Activated naive CD4-positive, alpha-beta T cell treated with anti-CD3 and anti-CD28 coated beads, Interleukin-2, amount 50 U/mL, for 24 hours (primary cell): ENCODE data around the gene C5orf63.
A peak's percentile ranks its signal among the peaks of the same experiment; 100 is the strongest.
"Not testable (repeated sequence)": the region's sequence is repeated elsewhere in the genome, so short reads cannot be mapped to it uniquely, and the experiment has no call there.

Experiments used
- H3K27ac Mint-ChIP-seq: one replicate; pipeline ENCODE4 v1.8.0; 2021; ENCODE audit warnings: mild to moderate bottlenecking, mixed read lengths
- H3K27me3 Mint-ChIP-seq: one replicate; pipeline ENCODE4 v1.8.0; 2021; ENCODE audit warnings: mixed read lengths
- H3K36me3 Mint-ChIP-seq: one replicate; pipeline ENCODE4 v1.8.0; 2021; ENCODE audit warnings: mixed read lengths
- H3K4me1 Mint-ChIP-seq: one replicate; pipeline ENCODE4 v1.8.0; 2021; ENCODE audit warnings: mixed read lengths
- H3K4me3 Mint-ChIP-seq: one replicate; pipeline ENCODE4 v1.8.0; 2021; ENCODE audit warnings: mild to moderate bottlenecking, mixed read lengths
- H3K9me3 Mint-ChIP-seq: one replicate; pipeline ENCODE4 v1.8.0; 2021; ENCODE audit warnings: mixed read lengths

Gene C5orf63

DNA sequence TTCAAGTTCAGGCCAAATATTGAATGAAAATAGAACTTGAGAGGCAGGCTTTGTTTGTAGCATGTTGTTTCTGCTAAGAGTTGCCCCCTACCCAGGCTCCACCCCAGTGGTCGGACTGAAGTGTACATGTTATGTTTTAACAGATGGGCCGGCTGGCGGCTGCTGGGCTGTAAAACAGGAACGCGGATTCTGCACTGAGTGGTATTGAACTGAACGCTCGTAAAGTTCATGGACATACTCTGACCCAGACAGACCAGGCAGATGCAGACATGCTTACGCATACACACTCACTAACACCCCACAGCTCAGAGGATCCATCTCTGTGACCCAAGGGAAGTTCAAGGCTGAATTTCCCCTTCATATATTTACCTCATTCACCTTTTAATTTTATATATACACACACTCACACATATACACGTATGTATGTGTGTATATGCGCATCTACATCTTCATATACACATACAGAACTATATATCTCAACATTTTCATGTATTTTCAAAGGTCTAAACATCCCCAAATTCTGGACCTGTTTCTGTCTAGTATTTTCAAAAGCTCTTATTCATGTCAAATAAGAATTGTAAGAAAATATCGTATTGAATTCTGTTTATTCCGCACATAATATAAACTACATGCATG lies 44.4 kb downstream of the C5orf63 start:
- H3K27ac Mint-ChIP-seq = no peak overlapping the region

DNA sequence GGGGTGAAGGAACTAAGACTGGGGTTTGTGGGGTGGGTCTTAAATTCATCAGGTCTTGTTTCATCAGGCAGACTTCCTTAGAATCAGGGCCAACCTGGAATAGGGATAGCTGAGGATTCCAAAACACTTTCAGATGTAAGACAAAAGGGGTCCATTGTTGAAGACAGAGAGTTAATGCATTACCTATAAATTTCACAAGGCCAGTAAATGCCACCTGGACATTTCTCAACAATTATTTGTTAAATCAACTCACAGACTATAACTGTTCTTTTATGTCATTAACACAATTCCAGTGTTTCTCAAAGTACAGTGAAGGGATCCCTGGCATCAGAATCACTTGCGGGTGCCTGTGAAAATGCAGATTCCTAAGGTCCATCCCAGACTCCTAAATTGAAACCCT lies 45.8 kb downstream of the C5orf63 start:
- no peak overlapping the region for H3K4me3 Mint-ChIP-seq
- H3K4me1 Mint-ChIP-seq = peaks cover 40% of the 10 kb centered on the region
- no peaks in the 10 kb centered on the region for H3K36me3 Mint-ChIP-seq
- H3K9me3 Mint-ChIP-seq = no peaks in the 10 kb centered on the region
- H3K27me3 Mint-ChIP-seq = no peaks in the 10 kb centered on the region
- H3K27ac Mint-ChIP-seq = no peak overlapping the region

More for the DNA sequence above, 44.4 kb downstream of the C5orf63 start:
- Mint-ChIP-seq H3K36me3 (no peaks in the 10 kb centered on the region), H3K9me3 (no peaks in the 10 kb centered on the region), H3K4me1 (peaks cover 37% of the 10 kb centered on the region), H3K4me3 (peak overlapping the region; percentile 93), H3K27me3 (no peaks in the 10 kb centered on the region)

DNA sequence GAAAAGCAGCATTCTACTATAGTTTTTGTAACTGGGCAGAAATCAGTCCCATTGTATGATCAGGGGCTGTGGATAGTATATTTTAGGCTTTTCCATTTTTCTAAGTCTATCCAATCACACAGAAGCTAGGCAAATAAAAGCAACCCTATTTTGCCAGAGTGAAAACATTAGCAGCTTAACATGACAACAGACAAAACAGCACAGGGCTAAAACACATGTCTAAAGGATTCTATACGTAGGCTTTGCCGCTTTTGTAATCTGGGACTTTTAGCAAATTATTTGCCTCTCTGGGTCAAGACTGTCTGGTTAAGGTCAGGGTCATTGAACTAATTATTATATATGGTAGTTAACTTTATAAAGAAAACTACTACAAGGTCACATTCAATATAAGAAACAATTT lies 47.1 kb downstream of the C5orf63 start:
- Mint-ChIP-seq H3K9me3 (no peaks in the 10 kb centered on the region), H3K4me1 (peaks cover 43% of the 10 kb centered on the region), H3K36me3 (peaks cover 2% of the 10 kb centered on the region), H3K27ac (no peak overlapping the region), H3K27me3 (no peaks in the 10 kb centered on the region), H3K4me3 (no peak overlapping the region)

DNA sequence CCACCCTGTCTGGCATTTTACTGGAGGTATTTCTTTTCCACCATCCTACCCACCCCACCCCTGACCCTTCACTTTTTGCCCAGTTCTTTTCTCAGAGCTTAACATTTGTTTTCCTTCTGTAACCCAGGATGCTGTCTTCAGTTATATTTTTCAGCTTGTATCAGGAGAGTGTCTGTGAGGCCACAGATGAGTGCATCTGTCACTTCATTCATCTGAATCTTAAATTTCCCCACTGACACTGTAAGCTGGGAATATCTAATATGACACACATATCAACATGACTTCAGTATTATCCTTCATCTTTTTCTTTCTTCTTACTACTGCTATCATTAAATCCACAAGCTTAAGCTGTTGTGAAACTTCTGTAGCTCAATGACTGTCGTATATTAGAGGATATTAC lies 47.8 kb downstream of the C5orf63 start:
- H3K9me3 Mint-ChIP-seq = no peaks in the 10 kb centered on the region
- peak overlapping the region; percentile 3 for H3K27ac Mint-ChIP-seq
- H3K27me3 Mint-ChIP-seq = no peaks in the 10 kb centered on the region
- H3K36me3 Mint-ChIP-seq = peaks cover 2% of the 10 kb centered on the region
- peaks cover 43% of the 10 kb centered on the region for H3K4me1 Mint-ChIP-seq
- no peak overlapping the region for H3K4me3 Mint-ChIP-seq

DNA sequence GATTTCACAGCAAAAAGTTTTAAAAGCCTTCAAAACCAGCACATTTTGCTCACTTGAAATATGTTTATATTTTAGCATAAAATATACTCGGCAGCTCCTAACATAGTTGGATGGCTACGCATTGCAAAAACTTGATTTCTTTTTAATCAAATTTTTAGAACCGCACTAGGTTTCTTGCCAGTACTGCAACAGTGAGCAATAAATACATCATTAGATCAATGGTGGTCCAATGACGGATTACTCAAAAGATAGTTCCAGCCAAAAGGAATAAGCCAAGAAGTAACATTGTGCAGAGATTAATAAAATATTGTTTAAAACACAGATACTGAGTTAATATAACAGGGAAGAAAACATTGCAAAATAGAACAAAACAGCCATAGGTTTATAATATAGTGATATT lies 48.5 kb downstream of the C5orf63 start:
- Mint-ChIP-seq H3K9me3 (no peaks in the 10 kb centered on the region), H3K4me1 (peaks cover 47% of the 10 kb centered on the region), H3K27me3 (no peaks in the 10 kb centered on the region), H3K36me3 (peaks cover 2% of the 10 kb centered on the region), H3K27ac (no peak overlapping the region), H3K4me3 (no peak overlapping the region)

DNA sequence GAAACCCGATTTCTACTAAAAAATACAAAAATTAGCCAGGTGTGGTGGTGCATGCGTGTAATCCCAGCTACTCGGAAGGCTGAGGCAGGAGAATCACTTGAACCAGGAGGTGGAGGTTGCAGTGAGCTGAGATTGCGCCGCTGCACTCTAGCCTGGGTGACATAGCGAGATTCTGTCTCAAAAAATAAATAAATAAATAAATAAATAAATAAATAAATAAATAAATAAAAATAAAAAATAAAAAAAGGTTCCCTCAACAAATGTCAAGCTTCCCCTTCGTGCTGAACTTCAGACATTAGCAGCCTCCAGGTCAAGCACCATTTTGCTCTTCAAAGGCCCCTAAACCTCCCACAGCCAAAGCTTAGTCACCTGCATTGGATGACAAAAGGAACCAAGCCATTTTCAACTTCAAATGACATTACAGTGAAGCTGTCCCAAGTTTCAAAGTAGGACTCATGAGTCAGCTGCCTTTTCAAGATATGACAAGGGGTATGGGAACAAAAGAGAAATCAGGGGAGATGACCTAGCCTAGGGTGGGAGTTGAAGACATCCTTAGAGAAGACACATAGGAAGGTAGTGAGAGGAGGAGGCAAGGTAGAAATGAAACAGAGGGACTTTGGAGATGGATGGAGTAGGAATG lies 49.6 kb downstream of the C5orf63 start:
- H3K27me3 Mint-ChIP-seq, H3K27ac Mint-ChIP-seq, H3K9me3 Mint-ChIP-seq, H3K4me3 Mint-ChIP-seq, H3K36me3 Mint-ChIP-seq: not testable (repeated sequence)
- peaks cover 42% of the 10 kb centered on the region for H3K4me1 Mint-ChIP-seq

DNA sequence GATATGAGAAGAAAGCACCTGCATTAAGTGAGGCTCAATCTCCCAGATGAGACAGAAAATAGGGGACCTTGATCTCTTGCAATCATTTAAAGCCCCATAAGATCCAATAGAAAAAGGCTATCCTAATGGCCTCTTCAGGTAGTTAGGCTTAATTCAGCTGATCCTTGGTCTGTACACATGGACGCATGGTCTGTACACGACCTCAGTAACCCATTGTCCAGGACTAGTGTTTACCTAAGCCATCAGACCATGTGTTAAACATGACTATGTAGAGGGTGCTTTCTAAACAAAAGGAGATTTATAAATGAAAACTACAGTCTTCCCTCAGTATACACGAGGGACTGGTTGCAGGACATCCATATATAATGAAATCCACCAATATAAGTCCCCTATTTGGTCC lies 50.5 kb downstream of the C5orf63 start:
- H3K4me3 Mint-ChIP-seq = no peak overlapping the region
- no peaks in the 10 kb centered on the region for H3K9me3 Mint-ChIP-seq
- no peak overlapping the region for H3K27ac Mint-ChIP-seq
- H3K27me3 Mint-ChIP-seq = no peaks in the 10 kb centered on the region
- H3K36me3 Mint-ChIP-seq = peaks cover 4% of the 10 kb centered on the region
- H3K4me1 Mint-ChIP-seq = peaks cover 40% of the 10 kb centered on the region

DNA sequence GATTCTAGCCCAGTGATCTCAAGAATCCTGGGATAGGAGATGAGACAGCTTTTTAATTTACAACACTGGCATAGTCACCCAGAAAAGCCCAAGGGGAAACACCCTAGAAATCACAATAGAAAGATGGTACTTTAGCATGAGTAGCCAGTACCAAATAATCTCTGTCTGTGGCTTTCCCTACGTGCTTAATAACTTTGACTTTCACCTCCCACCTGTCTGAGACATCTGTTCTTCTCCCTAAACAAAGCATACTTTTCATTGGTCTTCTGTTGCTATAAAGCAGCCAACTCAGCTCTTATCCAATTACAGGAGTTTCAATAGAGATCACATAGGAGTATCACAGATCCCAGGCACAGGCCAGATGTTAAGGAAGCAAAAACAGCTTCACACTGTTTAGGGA lies 53.4 kb downstream of the C5orf63 start:
- H3K36me3 Mint-ChIP-seq = peaks cover 5% of the 10 kb centered on the region
- H3K27me3 Mint-ChIP-seq = no peaks in the 10 kb centered on the region
- H3K4me3 Mint-ChIP-seq = no peak overlapping the region
- H3K27ac Mint-ChIP-seq = no peak overlapping the region
- H3K9me3 Mint-ChIP-seq = no peaks in the 10 kb centered on the region
- peaks cover 28% of the 10 kb centered on the region for H3K4me1 Mint-ChIP-seq

DNA sequence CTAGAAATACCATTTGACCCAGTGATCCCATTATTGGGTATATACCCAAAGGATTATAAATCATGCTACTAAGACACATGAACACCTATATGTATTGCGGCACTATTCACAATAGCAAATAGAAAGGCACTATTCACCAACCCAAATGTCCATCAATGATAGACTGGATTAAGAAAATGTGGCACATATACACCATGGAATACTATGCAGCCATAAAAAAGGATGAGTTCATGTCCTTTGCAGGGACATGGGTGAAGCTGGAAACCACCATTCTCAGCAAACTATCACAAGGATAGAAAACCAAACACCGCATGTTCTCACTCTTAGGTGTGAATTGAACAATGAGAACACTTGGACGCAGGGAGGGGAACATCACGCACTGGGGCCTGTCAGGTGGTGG lies 56.6 kb downstream of the C5orf63 start:
- H3K27ac Mint-ChIP-seq, H3K9me3 Mint-ChIP-seq: not testable (repeated sequence)

DNA sequence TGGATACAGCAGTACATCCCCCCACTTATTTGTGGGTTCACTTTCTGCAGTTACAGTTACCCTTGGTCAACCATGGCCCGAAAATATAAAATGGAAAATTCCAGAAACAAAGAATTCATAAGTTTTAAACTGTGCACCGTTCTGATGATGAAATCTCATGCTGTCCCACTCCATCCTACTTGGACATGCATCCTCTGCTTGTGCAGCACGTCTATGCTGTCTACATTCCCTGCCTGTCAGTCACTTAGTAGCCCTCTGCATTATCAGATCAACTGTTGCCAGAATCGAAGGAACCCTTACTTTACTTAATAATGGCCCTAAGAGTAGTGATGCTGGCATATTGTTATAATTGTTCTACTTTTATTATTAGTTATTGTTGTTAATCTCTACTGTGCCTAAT lies 57.6 kb downstream of the C5orf63 start:
- H3K9me3 Mint-ChIP-seq = no peaks in the 10 kb centered on the region
- no peak overlapping the region for H3K4me3 Mint-ChIP-seq
- H3K4me1 Mint-ChIP-seq = peaks cover 48% of the 10 kb centered on the region
- peaks cover 3% of the 10 kb centered on the region for H3K36me3 Mint-ChIP-seq
- no peaks in the 10 kb centered on the region for H3K27me3 Mint-ChIP-seq
- no peak overlapping the region for H3K27ac Mint-ChIP-seq

More for the DNA sequence above, 56.6 kb downstream of the C5orf63 start:
- H3K4me3 Mint-ChIP-seq, H3K36me3 Mint-ChIP-seq, H3K27me3 Mint-ChIP-seq: not testable (repeated sequence)
- peaks cover 42% of the 10 kb centered on the region for H3K4me1 Mint-ChIP-seq

DNA sequence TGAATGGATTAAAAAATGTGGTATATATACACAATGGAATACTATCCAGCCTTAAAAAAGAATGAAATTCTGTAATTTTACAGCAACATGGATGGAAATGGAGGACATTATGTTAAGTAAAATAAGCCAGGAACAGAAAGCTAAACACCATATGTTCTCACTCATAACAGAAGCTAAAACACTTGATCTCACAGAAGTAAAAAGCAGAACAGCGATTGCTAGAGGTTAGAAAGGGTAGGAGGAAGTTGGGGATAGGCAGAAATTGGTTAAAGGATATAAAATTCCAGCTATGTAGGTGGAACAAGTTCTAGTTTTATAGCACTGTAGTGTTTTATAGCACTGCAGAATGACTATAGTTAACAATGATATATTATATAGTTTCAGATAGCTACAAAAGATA lies 58.7 kb downstream of the C5orf63 start:
- Mint-ChIP-seq H3K4me1 (peaks cover 45% of the 10 kb centered on the region), H3K4me3 (no peak overlapping the region), H3K9me3 (no peaks in the 10 kb centered on the region), H3K27me3 (no peaks in the 10 kb centered on the region), H3K27ac (no peak overlapping the region), H3K36me3 (peaks cover 2% of the 10 kb centered on the region)

DNA sequence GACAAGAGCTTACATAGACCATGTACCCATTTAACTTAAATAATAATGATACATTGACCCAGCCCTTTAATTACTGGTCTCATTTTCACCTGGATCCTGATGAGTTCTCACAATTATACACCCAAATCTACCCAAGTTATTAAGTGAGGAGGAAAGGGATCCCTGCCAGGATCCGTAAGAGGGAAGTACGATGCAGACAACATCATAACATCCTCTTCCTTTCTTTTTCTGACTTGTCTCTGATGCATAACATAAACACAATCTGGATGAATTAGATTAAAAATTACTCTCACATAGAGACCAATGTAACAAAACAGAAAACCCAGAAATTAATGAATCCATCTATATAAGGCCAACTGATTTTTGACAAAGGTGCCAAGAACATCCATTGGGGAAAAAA lies 59.9 kb downstream of the C5orf63 start:
- no peak overlapping the region for H3K27ac Mint-ChIP-seq
- H3K27me3 Mint-ChIP-seq = no peaks in the 10 kb centered on the region
- H3K9me3 Mint-ChIP-seq = no peaks in the 10 kb centered on the region
- peaks cover 1% of the 10 kb centered on the region for H3K36me3 Mint-ChIP-seq
- no peak overlapping the region for H3K4me3 Mint-ChIP-seq
- H3K4me1 Mint-ChIP-seq = peaks cover 44% of the 10 kb centered on the region

DNA sequence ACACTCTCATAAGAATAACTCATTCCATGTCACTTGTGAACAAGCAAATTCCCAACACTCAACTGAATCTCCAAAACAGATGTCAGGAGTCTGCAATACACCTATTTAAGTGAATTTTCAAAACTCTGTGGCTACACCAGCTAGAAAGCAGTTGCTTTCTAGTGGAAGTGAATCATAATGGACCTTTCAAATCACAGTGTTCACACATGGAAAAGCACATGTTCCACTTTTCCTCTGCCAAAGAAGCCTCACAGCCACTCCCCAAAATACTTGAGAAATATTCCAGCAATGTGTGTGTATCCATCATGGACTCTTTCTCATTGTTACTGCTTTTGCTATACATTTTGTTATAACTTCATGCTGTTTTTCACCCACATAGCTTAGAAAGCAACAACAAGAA lies 60.4 kb downstream of the C5orf63 start:
- Mint-ChIP-seq H3K36me3 (peaks cover 1% of the 10 kb centered on the region), H3K4me1 (peaks cover 44% of the 10 kb centered on the region), H3K9me3 (no peaks in the 10 kb centered on the region), H3K4me3 (no peak overlapping the region), H3K27ac (no peak overlapping the region), H3K27me3 (no peaks in the 10 kb centered on the region)

DNA sequence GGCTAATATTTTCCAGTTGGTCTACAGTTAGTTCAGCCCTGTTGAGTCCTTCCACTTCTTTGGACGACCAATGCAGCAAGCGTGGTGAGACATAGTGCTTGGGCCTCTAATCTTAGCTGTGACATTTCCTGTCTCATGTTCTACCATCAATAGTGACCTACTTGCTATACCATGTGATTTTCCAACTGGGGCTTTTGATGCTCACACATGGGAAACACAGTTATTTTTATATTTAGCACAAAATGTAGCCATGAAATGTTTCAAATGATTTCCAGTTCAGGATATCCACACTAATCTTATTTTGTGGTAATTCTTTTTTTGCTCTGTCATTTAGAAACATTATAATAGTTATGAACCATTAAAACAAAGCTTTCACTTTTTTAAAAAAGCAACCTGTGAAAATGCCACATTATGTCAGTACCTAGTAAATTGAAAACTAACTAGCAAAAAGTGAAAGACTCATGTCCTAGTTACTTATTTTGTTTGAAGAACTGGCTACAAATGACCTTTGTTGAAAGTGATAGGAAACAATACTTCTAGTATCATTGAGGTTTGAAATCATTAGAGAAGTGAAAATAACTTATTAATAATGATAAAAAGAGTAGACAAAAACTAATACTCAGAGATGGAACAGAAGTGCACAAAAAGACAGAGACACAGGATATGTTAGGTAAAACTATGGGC lies 61.2 kb downstream of the C5orf63 start:
- Mint-ChIP-seq H3K36me3 (peaks cover 1% of the 10 kb centered on the region), H3K27me3 (no peaks in the 10 kb centered on the region), H3K9me3 (no peaks in the 10 kb centered on the region), H3K4me1 (peaks cover 44% of the 10 kb centered on the region), H3K4me3 (no peak overlapping the region), H3K27ac (no peak overlapping the region)

DNA sequence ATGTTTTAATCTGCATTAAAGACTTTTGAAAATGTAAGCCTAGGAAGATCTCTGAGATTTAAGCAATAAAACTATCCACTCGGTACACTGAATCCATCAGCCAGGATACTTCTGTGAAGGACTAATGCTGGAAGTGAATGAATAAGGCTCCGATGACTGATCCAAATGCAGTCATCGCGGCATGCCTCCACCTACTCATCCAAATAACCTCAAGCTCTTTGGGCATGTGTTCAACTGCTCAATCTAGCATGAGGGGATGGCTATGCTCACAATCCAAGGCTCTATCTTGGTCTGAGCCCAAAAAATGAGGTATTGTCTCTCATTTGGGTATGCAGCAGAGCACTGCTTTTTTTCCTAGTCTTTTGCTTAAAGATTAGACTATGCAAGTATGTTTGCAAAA lies 62.1 kb downstream of the C5orf63 start:
- no peaks in the 10 kb centered on the region for H3K36me3 Mint-ChIP-seq
- no peak overlapping the region for H3K27ac Mint-ChIP-seq
- no peak overlapping the region for H3K4me3 Mint-ChIP-seq
- peaks cover 49% of the 10 kb centered on the region for H3K4me1 Mint-ChIP-seq
- no peaks in the 10 kb centered on the region for H3K9me3 Mint-ChIP-seq
- H3K27me3 Mint-ChIP-seq = no peaks in the 10 kb centered on the region

DNA sequence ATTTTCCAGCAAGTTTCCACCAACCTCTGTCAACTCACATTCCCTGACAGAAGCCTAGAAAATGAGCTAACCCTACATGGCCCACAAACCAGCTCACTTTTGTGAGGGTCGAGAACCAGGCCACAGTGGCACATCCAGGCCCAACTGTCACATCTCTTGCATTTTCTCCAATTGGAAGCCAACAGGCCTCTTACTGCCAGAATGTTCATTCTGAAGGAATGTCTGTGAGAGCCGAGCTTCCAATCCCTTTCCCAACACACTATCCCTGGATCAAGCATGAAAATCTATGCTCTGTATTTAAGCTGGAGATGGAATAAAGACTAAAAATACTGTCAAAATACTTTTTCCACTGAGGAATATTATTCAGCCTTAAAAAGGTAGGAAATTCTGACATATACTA lies 62.9 kb downstream of the C5orf63 start:
- Mint-ChIP-seq H3K9me3 (no peaks in the 10 kb centered on the region), H3K27me3 (no peaks in the 10 kb centered on the region), H3K27ac (no peak overlapping the region), H3K4me1 (peaks cover 49% of the 10 kb centered on the region), H3K4me3 (no peak overlapping the region), H3K36me3 (no peaks in the 10 kb centered on the region)
